ENCODE measurements around the gene STRBP. TPM values are rescaled to one million over a fixed set of nuclear protein-coding genes. Genes with fewer than 3 reads are reported as not detected.

Gene STRBP
- total RNA-seq, 4 donors from 2014 or later = 20.8 to 49.9 (median 37.4) TPM

GRCh38 chr9:123234853-123235252 lies 33.5 kb downstream of the STRBP start:
- Histone ChIP-seq H3K9me3 (no peaks in the 10 kb centered on the region), H3K27ac (peak overlapping the region in 2 of 4 donors; percentile 23 to 76), H3K4me1 (no peaks in the 10 kb centered on the region), H3K27me3 (no peaks in the 10 kb centered on the region), H3K36me3 (no peaks in the 10 kb centered on the region), H3K4me3 (no peak overlapping the region)
- no peak for DNase-seq
- TF ChIP-seq POLR2A (IDR thresholded peaks at IDR 0.05) (no peak), CTCF (IDR thresholded peaks at IDR 0.05) (no peak)

DNA sequence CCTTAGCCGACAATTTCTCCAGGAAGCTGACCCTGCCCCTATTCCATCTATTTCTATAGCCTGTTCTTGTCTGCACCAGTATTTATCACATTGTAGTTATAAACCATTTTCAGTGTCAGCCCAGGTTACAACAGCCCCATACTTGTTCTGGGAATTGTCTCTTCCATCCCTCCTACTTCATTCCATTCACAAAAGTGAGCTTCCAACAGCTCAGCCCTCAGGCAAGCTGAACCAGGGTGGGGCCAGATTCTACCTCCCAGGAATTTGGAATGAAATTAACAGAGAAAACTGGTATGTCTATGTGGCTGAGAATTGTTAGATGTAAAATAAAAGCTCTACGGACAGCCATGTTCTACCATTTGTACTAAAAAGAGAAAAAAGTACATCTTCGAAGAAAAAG lies 36.1 kb downstream of the STRBP start:
- H3K4me3 ChIP-seq = no peak overlapping the region
- DNase-seq = no peak
- no peaks in the 10 kb centered on the region for H3K36me3 ChIP-seq
- H3K4me1 ChIP-seq = no peaks in the 10 kb centered on the region
- H3K27me3 ChIP-seq = no peaks in the 10 kb centered on the region
- TF ChIP-seq CTCF (IDR thresholded peaks at IDR 0.05) (no peak), POLR2A (IDR thresholded peaks at IDR 0.05) (no peak)
- H3K27ac ChIP-seq = no peak overlapping the region
- no peaks in the 10 kb centered on the region for H3K9me3 ChIP-seq

DNA sequence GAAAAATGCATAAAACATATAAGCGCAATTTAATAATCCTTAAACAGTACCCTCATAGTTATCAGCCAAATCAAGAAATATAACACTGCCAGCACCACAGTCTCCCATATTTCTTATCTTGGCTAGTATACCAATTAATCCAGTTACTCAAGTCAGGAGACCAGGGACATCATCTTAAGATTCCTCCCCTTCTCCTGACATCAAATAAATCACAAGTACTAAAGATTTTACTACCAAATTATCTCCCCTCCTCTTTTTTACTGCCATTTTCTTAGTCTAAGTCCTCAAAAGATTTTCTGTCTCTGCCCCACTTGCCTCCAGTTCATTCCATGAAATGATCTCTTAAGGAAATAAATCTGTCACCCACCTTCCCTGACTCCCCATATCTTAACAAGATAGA lies 37.0 kb downstream of the STRBP start:
- no peak for DNase-seq
- Histone ChIP-seq H3K27me3 (no peaks in the 10 kb centered on the region), H3K36me3 (no peaks in the 10 kb centered on the region), H3K9me3 (no peaks in the 10 kb centered on the region), H3K4me1 (no peaks in the 10 kb centered on the region), H3K4me3 (no peak overlapping the region), H3K27ac (no peak overlapping the region)
- TF ChIP-seq POLR2A (IDR thresholded peaks at IDR 0.05) = no peak
- no peak for TF ChIP-seq CTCF (IDR thresholded peaks at IDR 0.05)

DNA sequence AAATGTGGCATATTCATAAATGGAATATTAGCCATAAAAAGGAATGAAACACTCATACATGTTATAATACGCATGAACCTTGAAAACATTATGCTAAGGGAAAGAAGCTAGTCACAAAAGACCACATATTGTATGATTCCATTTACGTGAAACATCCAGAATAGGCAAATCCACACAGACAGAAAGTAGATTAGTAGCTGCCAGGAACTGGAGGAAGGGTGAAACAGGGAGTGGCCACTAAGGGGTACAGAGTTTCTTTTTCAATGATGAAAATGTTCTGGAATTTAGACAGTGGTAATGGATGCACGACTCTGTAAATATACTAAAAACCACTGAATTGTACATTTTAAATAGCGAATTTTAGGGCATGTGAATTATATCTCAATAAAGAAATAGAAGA lies 39.4 kb downstream of the STRBP start:
- DNase-seq = no peak
- H3K4me3 ChIP-seq = no peak overlapping the region
- no peaks in the 10 kb centered on the region for H3K4me1 ChIP-seq
- TF ChIP-seq POLR2A (IDR thresholded peaks at IDR 0.05) (no peak), CTCF (IDR thresholded peaks at IDR 0.05) (no peak)
- H3K27me3 ChIP-seq = no peaks in the 10 kb centered on the region
- no peaks in the 10 kb centered on the region for H3K9me3 ChIP-seq
- no peaks in the 10 kb centered on the region for H3K36me3 ChIP-seq
- H3K27ac ChIP-seq = no peak overlapping the region

DNA sequence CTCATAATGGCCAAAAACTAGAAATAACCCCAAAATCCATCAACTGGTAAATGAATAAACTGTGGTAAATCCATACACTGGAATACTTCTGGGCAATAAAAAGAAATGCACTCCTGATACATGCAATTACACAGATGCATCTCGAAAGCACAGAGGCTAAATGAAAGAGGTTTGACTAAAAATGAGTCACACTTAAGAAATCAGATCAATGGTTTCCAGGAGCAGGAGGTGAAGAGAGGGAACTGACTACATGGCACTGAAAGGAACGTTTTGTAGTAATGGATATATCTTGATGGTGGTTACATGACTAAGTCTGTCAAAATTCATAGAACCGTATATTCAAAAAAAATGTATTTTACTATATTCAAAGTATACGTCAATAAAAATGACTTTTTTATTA lies 42.4 kb downstream of the STRBP start:
- no peaks in the 10 kb centered on the region for H3K27me3 ChIP-seq
- H3K9me3 ChIP-seq = no peaks in the 10 kb centered on the region
- no peaks in the 10 kb centered on the region for H3K4me1 ChIP-seq
- no peak for DNase-seq
- no peak overlapping the region for H3K4me3 ChIP-seq
- TF ChIP-seq POLR2A (IDR thresholded peaks at IDR 0.05) (no peak), CTCF (IDR thresholded peaks at IDR 0.05) (no peak)
- H3K36me3 ChIP-seq = no peaks in the 10 kb centered on the region
- H3K27ac ChIP-seq = peak overlapping the region in 1 of 4 donors; percentile 28

DNA sequence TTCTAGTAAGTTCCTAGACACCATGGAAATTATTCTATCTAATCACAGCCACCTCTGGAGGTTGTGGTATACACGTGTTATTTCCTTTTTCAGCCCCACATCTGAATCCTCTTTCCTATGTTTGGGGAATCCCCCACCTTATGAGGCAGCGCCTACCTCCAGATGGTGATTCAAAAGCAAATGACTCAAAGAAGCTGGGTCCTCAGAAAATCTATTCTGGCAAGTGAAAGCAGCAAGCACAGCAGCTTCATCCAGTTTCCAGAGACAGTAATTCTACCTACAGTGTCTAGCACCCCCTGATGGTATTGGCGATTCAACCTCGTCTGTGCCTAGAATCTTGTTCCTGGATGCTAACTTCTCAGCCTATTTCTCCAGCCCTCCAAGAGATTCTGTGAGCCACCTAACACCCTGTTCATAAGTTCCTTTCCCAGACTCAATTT lies 43.0 kb downstream of the STRBP start:
- Histone ChIP-seq H3K4me3 (no peak overlapping the region), H3K27ac (peak overlapping the region in 1 of 4 donors; percentile 28), H3K9me3 (no peaks in the 10 kb centered on the region), H3K36me3 (no peaks in the 10 kb centered on the region), H3K27me3 (no peaks in the 10 kb centered on the region), H3K4me1 (no peaks in the 10 kb centered on the region)
- no peak for TF ChIP-seq POLR2A (IDR thresholded peaks at IDR 0.05)
- TF ChIP-seq CTCF (IDR thresholded peaks at IDR 0.05) = peak; percentile 10 to 55 (median 49)
- peak in 2 of 3 donors; percentile 46 to 61 for DNase-seq
